Stimulated activated CD8-positive, alpha-beta memory T cell treated with anti-CD3 and anti-CD28 coated beads, Interleukin-4, amount 100 ng/mL, for 4 hours (primary cell): Measurements from ENCODE around the gene CCDC170.
A peak's percentile ranks its signal among the peaks of the same experiment; 100 is the strongest.
"Not testable (repeated sequence)": the region's sequence is repeated elsewhere in the genome, so short reads cannot be mapped to it uniquely, and the experiment has no call there.

ENCODE experiments used
- DNase-seq, 2 donors: peaks; one replicate each; pipeline ENCODE4 v3.0.0-alpha.2; 2020; ENCODE audit warnings: low read depth in 2 of 2, low spot score in 1 of 2

Gene CCDC170, protein sequence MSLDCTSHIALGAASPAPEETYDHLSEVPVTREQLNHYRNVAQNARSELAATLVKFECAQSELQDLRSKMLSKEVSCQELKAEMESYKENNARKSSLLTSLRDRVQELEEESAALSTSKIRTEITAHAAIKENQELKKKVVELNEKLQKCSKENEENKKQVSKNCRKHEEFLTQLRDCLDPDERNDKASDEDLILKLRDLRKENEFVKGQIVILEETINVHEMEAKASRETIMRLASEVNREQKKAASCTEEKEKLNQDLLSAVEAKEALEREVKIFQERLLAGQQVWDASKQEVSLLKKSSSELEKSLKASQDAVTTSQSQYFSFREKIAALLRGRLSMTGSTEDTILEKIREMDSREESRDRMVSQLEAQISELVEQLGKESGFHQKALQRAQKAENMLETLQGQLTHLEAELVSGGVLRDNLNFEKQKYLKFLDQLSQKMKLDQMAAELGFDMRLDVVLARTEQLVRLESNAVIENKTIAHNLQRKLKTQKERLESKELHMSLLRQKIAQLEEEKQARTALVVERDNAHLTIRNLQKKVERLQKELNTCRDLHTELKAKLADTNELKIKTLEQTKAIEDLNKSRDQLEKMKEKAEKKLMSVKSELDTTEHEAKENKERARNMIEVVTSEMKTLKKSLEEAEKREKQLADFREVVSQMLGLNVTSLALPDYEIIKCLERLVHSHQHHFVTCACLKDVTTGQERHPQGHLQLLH

GRCh38 chr6:151493804-151494234, at the start of gene CCDC170:
Gene CCDC170 (plus strand): TSS chr6:151494017. CDS start chr6:151494129, 112 bp downstream.
- DNase-seq = no peak

DNA sequence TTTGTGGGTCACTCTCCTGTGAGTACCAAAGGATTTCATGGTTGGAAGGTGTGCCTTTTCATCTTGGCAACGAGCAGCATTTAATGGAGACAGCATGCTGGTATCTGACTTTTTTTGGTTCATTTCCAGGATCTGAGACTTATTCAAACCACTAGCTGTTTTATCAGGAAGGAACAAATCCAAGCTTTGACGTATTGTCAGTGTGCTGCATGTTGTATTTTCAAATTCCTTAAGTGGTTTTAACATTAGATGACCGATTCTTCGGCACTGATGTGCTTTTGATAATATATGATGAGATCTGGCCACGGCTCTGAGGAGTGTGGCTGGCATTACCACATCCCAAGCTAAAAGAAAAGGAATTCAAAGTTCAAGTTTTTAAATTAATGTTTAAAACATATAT, 48.3 kb upstream of the CCDC170 start:
- DNase-seq = no peak

- DNase-seq = no peak
Measured at GRCh38 chr6:151447237-151447636, 46.6 kb upstream of the CCDC170 start.

GRCh38 chr6:151448623-151449022, 45.2 kb upstream of the CCDC170 start:
- no peak for DNase-seq

- not testable (repeated sequence) for DNase-seq
Measured at GRCh38 chr6:151450928-151451327, 42.9 kb upstream of the CCDC170 start.

- DNase-seq = no peak
Measured at GRCh38 chr6:151451417-151451949, 42.3 kb upstream of the CCDC170 start.

- DNase-seq = peak; percentile 97 to 99
Measured at GRCh38 chr6:151451950-151452749, 41.7 kb upstream of the CCDC170 start, which contains the start of gene RMND1. Gene RMND1 (minus strand): TSS chr6:151452126. CDS start chr6:151445811, 6,315 bp downstream.

- no peak for DNase-seq
Measured at GRCh38 chr6:151452750-151453427, 40.9 kb upstream of the CCDC170 start.

DNA sequence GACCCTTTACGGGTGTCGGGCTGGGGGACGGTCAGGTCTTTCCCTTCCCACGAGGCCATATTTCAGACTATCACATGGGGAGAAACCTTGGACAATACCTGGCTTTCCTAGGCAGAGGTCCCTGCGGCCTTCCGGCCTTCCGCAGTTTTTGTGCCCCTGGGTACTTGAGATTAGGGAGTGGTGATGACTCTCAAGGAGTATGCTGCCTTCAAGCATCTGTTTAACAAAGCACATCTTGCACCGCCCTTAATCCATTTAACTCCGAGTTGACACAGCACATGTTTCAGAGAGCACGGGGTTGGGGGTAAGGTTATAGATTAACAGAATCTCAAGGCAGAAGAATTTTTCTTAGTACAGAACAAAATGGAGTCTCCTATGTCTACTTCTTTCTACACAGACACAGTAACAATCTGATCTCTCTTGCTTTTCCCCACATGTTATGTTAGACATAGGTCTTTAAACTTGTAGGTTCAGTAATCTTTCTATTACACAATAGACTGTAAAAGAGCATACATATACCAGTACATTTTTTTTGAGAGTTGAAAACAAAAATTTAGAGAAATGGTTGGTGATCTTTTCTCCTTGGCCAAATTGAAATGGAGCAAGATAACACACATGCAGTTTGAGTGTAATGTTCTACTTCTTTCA, 37.9 kb upstream of the CCDC170 start:
- DNase-seq = not testable (repeated sequence)

GRCh38 chr6:151461673-151462072, 32.1 kb upstream of the CCDC170 start:
- DNase-seq = no peak

DNA sequence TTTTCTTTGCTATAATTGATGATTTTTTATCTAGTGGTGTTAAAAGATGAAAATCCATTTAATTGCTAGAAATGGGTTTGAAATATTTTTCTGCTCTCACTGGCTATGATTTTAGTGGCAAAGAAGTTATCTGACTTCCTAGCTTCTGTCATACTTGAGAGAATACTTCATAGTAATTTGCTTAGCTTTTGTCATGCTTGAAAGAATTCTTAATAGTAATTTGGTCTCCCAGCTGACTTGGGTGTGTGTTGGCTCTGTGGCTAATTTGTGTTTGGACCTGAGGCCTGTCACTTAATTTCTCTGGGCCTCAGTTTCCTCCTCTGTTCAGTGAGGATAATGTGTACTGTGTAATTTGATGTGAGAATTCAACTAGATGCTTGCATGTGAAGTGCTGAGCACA, 29.1 kb upstream of the CCDC170 start:
- no peak for DNase-seq

DNA sequence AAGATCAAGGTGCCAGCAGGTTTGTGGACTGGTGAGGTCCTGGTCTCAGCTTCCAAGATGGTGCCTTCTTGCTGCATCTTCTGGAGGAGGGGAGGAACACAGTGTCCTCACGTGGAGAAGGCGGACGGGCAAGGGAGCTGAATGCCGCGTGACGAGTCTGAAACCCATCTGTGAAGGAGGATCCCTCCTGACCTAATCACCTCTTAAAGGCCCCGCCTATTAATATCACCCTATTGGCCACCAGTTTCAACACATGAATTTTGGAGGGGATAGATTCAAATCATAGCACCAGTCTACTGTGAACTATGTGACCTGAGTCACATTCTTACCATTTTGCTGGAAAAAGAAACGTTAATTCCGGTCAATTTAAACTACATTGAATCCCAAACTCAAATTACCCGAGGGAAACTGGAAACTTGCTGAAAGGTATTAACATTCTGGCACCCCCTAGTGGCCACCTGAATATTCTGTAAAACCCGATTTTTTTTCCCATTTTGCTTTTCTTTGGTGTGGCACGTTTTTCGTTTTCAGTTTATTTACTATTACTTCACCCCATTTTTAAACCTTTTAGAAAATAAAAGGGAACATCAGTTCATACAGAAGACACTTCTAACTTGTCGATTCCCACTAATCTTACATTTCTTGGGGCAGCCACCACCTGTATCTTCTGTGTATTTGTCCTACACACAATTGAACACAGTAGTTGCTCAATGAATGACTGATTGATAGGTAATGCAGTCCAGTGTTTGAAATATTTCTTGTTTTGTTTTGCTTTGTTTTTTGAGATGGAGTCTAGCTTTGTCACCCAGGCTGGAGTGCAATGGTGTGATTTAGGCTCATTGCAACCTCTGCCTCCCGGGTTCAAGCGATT, 17.9 kb upstream of the CCDC170 start:
- no peak for DNase-seq

DNA sequence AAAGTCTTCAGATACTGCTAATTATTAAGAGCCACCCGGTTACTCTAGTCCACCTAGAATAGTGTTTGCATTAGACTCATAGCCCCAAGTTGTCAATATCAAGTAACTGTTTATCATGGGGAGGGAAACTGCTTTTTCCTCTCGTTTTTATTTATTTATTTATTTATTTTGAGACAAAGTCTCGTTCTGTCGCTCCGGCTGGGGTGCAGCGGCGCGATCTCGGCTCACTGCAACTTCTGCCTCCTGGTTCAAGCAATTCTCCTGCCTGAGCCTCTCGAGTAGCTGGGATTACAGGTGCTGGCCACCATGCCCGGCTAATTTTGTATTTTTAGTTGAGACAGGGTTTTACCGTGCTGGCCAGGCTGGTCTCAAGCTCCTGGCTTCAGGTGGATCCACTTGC, 16.1 kb upstream of the CCDC170 start:
- DNase-seq = no peak

DNA sequence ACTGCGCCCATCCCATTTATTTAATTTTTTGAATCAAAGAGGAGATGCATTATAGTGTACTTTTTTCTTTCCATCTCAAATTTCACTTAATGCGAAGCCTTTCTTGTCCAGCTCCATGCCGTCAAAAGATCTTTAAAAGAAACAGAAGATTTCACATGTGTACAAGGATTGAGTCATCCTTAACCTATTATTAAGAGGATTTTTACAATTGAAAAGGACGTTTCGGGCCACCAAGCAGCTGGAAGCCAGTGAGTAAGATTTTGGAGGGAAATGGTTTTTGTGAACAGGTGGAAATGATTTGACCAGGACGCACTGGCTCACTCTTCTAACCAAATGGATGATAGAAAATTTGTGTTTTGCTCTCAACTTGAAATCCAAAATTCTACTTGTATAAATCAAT, 15.1 kb upstream of the CCDC170 start:
- no peak for DNase-seq

DNA sequence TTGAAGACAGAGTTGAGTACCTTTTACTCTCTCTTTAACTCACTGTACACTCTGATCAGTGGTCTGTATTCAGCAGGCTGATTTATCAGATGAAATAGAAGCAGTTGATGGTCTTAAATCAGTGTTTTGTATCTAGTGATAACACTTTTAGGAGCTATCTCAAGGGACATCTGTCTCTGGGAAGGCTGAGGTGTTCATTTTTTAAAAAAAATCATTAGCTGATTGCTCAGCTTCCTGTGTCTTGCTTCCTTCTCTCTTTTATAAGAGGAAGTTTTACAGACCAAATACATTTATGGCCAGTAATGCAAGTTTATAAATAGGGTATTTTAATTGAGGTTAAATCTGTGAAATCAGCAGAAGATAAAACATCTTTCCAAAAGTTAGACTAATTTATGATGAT, 12.0 kb upstream of the CCDC170 start:
- no peak for DNase-seq

DNA sequence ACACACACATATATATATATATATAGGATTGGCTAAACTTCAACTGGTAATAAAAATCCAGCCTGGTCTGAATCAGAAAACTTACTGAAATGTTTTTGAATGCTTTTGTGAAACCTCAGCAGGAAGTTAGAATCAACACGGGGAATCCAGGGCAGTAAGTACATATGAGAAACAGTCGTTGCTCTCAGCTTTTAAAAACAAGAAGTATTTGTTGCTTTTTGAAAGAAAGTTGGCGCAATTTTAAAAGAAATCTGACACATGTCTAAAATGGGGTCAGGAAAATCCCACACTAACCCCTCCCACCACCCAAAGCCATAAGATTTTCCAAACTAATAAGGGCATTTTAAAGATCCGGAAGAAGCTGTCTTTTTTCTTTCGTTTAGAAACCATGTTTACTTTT, 11.5 kb upstream of the CCDC170 start:
- DNase-seq = no peak

GRCh38 chr6:151483994-151484393, 9.8 kb upstream of the CCDC170 start:
- no peak for DNase-seq

- DNase-seq = no peak
Measured at GRCh38 chr6:151488226-151488625, 5.6 kb upstream of the CCDC170 start.

- no peak for DNase-seq
Measured at GRCh38 chr6:151490996-151491395, 2.8 kb upstream of the CCDC170 start.
